Measurements from ENCODE around the gene MAGEE1. TPM values are rescaled to one million over a fixed set of nuclear protein-coding genes. Genes with fewer than 3 reads are reported as not detected.

MAGEE1 gene
- total RNA-seq, 2 donors from 2014 or later = 0.82 to 0.99 TPM

- DNase-seq = no peak
Measured at GRCh38 chrX:76454456-76454927, 27.0 kb downstream of the MAGEE1 start.

GRCh38 chrX:76477353-76477752, 49.8 kb downstream of the MAGEE1 start:
- Histone ChIP-seq H3K27me3 (no peaks in the 10 kb centered on the region), H3K4me1 (no peaks in the 10 kb centered on the region), H3K4me3 (no peak overlapping the region), H3K9ac (ENCODE audit: low read depth in 2 of 2, low read length in 2 of 2) (no peak overlapping the region), H3K36me3 (no peaks in the 10 kb centered on the region), H3K27ac (no peak overlapping the region), H3K9me3 (no peaks in the 10 kb centered on the region)
- no peak for TF ChIP-seq CTCF (IDR thresholded peaks at IDR 0.05)
- no peak for DNase-seq
- intact Hi-C loops (cut with DNase I) = no loop called here

More at GRCh38 chrX:76454456-76454927, 27.0 kb downstream of the MAGEE1 start:
- Histone ChIP-seq H3K36me3 (no peaks in the 10 kb centered on the region), H3K9me3 (no peaks in the 10 kb centered on the region), H3K27ac (no peak overlapping the region), H3K4me1 (no peaks in the 10 kb centered on the region), H3K27me3 (no peaks in the 10 kb centered on the region), H3K9ac (ENCODE audit: low read depth in 2 of 2, low read length in 2 of 2) (no peak overlapping the region), H3K4me3 (no peak overlapping the region)
- TF ChIP-seq CTCF (IDR thresholded peaks at IDR 0.05) = peak; percentile 60
- intact Hi-C loops (cut with DNase I) = no loop called here
